ENCODE data around the gene OPN1LW. TPM values are rescaled to one million over a fixed set of nuclear protein-coding genes. Genes with fewer than 3 reads are reported as not detected.

Gene OPN1LW
- total RNA-seq, 1 donor from 2014 or later, result not detected

DNA sequence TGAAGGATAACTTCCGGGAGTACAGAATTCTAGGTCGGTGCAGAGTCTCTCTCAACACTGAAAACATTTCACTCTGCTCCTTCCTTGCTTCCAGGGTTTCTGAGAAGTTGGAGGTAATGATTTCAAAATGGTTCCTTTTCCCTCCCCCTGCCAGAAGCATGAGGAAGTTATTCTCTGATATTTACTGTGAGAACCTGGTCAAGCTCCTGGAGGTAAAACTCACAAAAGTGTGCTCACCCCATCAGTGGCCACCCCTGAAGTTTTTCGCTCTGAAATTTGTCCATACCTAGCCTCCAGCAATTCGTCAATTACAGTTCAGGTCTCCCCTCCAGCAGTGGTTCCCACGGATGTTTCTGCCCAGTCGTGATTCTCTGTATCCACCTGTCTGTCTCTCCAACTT lies 30.3 kb upstream of the OPN1LW start:
- no peak overlapping the region for H3K4me3 ChIP-seq
- no peaks in the 10 kb centered on the region for H3F3A ChIP-seq (ENCODE audit: low read depth)
- no peak overlapping the region for H3K27ac ChIP-seq
- Mint-ChIP-seq H3K9me3 (peaks cover 26% of the 10 kb centered on the region), H3K27ac (no peak overlapping the region), H3K36me3 (no peaks in the 10 kb centered on the region), H3K27me3 (ENCODE audit: insufficient read depth, low read depth) (peaks cover 7% of the 10 kb centered on the region), H3K4me1 (peaks cover 10% of the 10 kb centered on the region), H3K4me3 (no peak overlapping the region)
- H3K36me3 ChIP-seq, result no peaks in the 10 kb centered on the region
- no peaks in the 10 kb centered on the region for H3K27me3 ChIP-seq
- no peak overlapping the region for H3K4me2 ChIP-seq
- no peaks in the 10 kb centered on the region for H3K9me3 ChIP-seq (ENCODE audit: low read depth)
- H2AFZ ChIP-seq (replicated peaks), result peak overlapping the region; percentile 17
- no peaks in the 10 kb centered on the region for H3K4me1 ChIP-seq
- no peak for DNase-seq (ENCODE audit: low spot score)
- H4K20me1 ChIP-seq (ENCODE audit: low read depth), result no peaks in the 10 kb centered on the region
- no peak overlapping the region for H3K9ac ChIP-seq
- H3K79me2 ChIP-seq (ENCODE audit: low read depth), result no peaks in the 10 kb centered on the region
- TF ChIP-seq, protein P1, sequence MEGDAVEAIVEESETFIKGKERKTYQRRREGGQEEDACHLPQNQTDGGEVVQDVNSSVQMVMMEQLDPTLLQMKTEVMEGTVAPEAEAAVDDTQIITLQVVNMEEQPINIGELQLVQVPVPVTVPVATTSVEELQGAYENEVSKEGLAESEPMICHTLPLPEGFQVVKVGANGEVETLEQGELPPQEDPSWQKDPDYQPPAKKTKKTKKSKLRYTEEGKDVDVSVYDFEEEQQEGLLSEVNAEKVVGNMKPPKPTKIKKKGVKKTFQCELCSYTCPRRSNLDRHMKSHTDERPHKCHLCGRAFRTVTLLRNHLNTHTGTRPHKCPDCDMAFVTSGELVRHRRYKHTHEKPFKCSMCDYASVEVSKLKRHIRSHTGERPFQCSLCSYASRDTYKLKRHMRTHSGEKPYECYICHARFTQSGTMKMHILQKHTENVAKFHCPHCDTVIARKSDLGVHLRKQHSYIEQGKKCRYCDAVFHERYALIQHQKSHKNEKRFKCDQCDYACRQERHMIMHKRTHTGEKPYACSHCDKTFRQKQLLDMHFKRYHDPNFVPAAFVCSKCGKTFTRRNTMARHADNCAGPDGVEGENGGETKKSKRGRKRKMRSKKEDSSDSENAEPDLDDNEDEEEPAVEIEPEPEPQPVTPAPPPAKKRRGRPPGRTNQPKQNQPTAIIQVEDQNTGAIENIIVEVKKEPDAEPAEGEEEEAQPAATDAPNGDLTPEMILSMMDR (IDR thresholded peaks at IDR 0.05), result no peak
- no peak for TF ChIP-seq EZH2phosphoT487 (IDR thresholded peaks at IDR 0.05)

DNA sequence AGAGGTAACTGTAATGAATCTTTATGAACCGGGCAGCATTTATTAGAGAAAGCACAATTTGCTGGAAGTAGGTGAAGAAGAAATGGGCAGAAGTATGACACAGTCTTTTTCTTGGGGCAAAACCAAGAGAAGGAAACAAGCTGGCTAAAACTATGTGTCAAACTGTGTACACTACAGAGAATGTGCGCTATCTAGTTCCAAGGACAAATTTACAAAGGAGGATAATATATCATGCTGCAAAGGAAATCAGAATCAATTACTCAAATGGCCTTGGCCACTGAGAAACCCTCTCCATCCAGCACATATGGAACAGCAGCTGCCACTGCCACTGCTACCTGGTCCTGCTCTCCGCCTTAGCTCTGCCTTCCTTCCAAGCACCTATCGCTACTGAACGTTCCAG lies 29.4 kb upstream of the OPN1LW start:
- H3K9me3 Mint-ChIP-seq, result peaks cover 29% of the 10 kb centered on the region
- TF ChIP-seq EZH2phosphoT487 (IDR thresholded peaks at IDR 0.05) (no peak), EZH2 (IDR thresholded peaks at IDR 0.05) (no peak)
- TF ChIP-seq, protein P1 (IDR thresholded peaks at IDR 0.05), result no peak
- Histone ChIP-seq H3K36me3 (no peaks in the 10 kb centered on the region), H3K27me3 (no peaks in the 10 kb centered on the region), H3K4me1 (no peaks in the 10 kb centered on the region), H4K20me1 (ENCODE audit: low read depth) (no peaks in the 10 kb centered on the region), H3K4me3 (no peak overlapping the region), H3K4me2 (no peak overlapping the region), H3K9ac (no peak overlapping the region), H2AFZ (replicated peaks) (no peak overlapping the region), H3K27ac (no peak overlapping the region), H3K9me3 (ENCODE audit: low read depth) (no peaks in the 10 kb centered on the region), H3F3A (ENCODE audit: low read depth) (no peaks in the 10 kb centered on the region), H3K79me2 (ENCODE audit: low read depth) (no peaks in the 10 kb centered on the region)
- no peak overlapping the region for H3K4me3 Mint-ChIP-seq
- DNase-seq (ENCODE audit: low spot score), result no peak
- peaks cover 10% of the 10 kb centered on the region for H3K4me1 Mint-ChIP-seq
- H3K36me3 Mint-ChIP-seq, result no peaks in the 10 kb centered on the region
- H3K27me3 Mint-ChIP-seq (ENCODE audit: insufficient read depth, low read depth), result peaks cover 7% of the 10 kb centered on the region
- no peak overlapping the region for H3K27ac Mint-ChIP-seq

DNA sequence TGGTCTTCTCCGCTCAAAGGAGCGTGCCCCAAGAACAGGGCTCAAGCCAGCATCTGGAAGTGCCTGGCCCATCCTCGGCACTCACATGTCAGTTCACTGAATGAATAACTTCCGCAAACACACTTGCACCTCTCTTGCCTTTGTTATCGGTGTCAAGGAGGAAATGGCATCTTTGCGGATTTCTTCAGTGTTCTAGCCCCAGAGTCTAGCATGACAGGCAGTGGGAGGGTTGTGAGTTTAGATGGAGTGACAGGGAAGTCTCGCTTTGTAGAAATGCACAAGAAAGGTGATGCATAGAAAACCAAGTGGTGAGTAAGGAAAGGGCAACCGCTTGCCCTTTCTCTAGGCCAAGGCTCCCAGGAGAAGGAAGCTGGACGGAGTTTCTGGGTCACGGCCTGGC lies 29.0 kb upstream of the OPN1LW start:
- H3K27me3 Mint-ChIP-seq (ENCODE audit: insufficient read depth, low read depth), result peaks cover 7% of the 10 kb centered on the region
- H3K4me2 ChIP-seq, result no peak overlapping the region
- no peaks in the 10 kb centered on the region for H3K4me1 ChIP-seq
- H3K27ac ChIP-seq, result no peak overlapping the region
- no peaks in the 10 kb centered on the region for H3F3A ChIP-seq (ENCODE audit: low read depth)
- H3K27me3 ChIP-seq, result no peaks in the 10 kb centered on the region
- H2AFZ ChIP-seq (replicated peaks), result no peak overlapping the region
- no peak overlapping the region for H3K4me3 Mint-ChIP-seq
- H3K36me3 Mint-ChIP-seq, result no peaks in the 10 kb centered on the region
- peaks cover 28% of the 10 kb centered on the region for H3K9me3 Mint-ChIP-seq
- TF ChIP-seq, protein P1 (IDR thresholded peaks at IDR 0.05), result no peak
- TF ChIP-seq EZH2 (IDR thresholded peaks at IDR 0.05), result no peak
- TF ChIP-seq EZH2phosphoT487 (IDR thresholded peaks at IDR 0.05), result no peak
- H3K79me2 ChIP-seq (ENCODE audit: low read depth), result no peaks in the 10 kb centered on the region
- H3K27ac Mint-ChIP-seq, result no peak overlapping the region
- peaks cover 10% of the 10 kb centered on the region for H3K4me1 Mint-ChIP-seq
- no peak for DNase-seq (ENCODE audit: low spot score)
- no peaks in the 10 kb centered on the region for H4K20me1 ChIP-seq (ENCODE audit: low read depth)
- H3K9ac ChIP-seq, result no peak overlapping the region
- H3K36me3 ChIP-seq, result no peaks in the 10 kb centered on the region
- no peak overlapping the region for H3K4me3 ChIP-seq
- H3K9me3 ChIP-seq (ENCODE audit: low read depth), result peaks cover 1% of the 10 kb centered on the region
